GM12878 (cell line): ENCODE measurements around the gene SOX12. TPM values are rescaled to one million over a fixed set of nuclear protein-coding genes. Genes with fewer than 3 reads are reported as not detected.

Experiments used
- ATF2 ChIP-seq: IDR thresholded peaks from 2 replicates; pipeline ENCODE4 v1.6.1; 2012; ENCODE audit warnings: low read length, inconsistent platforms
- ATF7 ChIP-seq: fragments of 450-650 bp; IDR thresholded peaks from 2 replicates; pipeline ENCODE4 v1.6.1; 2016; ENCODE audit warnings: low read depth, mild to moderate bottlenecking
- CBX5 ChIP-seq: sonication (generic); IDR thresholded peaks from 2 replicates; pipeline ENCODE4 v1.6.1; 2016; ENCODE audit warnings: low read depth, moderate library complexity, mild to moderate bottlenecking, inconsistent platforms
- HCFC1 ChIP-seq: fragments of 150-350 bp; IDR thresholded peaks from 2 replicates; pipeline ENCODE4 v1.6.1; 2014; ENCODE audit warnings: low read length
- HDAC6 ChIP-seq: fragments of 200-600 bp; sonication (generic); IDR thresholded peaks from one replicate; pipeline ENCODE4 v1.8.0; 2017; ENCODE audit warnings: antibody characterized with exemption; ENCODE audit not compliant: unreplicated experiment
- HSF1 ChIP-seq: fragments of 150-350 bp; IDR thresholded peaks from 2 replicates; pipeline ENCODE4 v1.6.1; 2014; ENCODE audit warnings: mild to moderate bottlenecking, low read depth, low read length
- KAT2A ChIP-seq: conservative IDR thresholded peaks from 2 replicates; pipeline ENCODE4 v1.6.1; 2011; ENCODE audit warnings: low read depth, low read length; ENCODE audit not compliant: control insufficient read depth
- MEF2A ChIP-seq: IDR thresholded peaks from 2 replicates; pipeline ENCODE4 v1.6.1; 2011; ENCODE audit warnings: low read depth, mild to moderate bottlenecking, low read length, moderate library complexity; ENCODE audit not compliant: insufficient read depth
- MXI1 ChIP-seq: fragments of 150-350 bp; IDR thresholded peaks from 2 replicates; pipeline ENCODE4 v1.6.1; 2011; ENCODE audit warnings: low read depth, mild to moderate bottlenecking, inconsistent platforms, low read length, improper control_type of control experiment
- MYC ChIP-seq: IDR thresholded peaks from 2 replicates; pipeline ENCODE4 v1.6.1; 2011; ENCODE audit warnings: mild to moderate bottlenecking, low read length, moderate library complexity, inconsistent platforms; ENCODE audit not compliant: insufficient read depth, insufficient replicate concordance, insufficient read length, severe bottlenecking
- NKRF ChIP-seq: fragments of 450-650 bp; conservative IDR thresholded peaks from 2 replicates; pipeline ENCODE4 v1.6.1; 2017; ENCODE audit warnings: mild to moderate bottlenecking, moderate library complexity
- PKNOX1 ChIP-seq: fragments of 450-650 bp; IDR thresholded peaks from 2 replicates; pipeline ENCODE4 v1.6.1; 2016; ENCODE audit warnings: mild to moderate bottlenecking
- PML ChIP-seq: IDR thresholded peaks from 2 replicates; pipeline ENCODE4 v1.6.1; 2012; ENCODE audit warnings: low read length, inconsistent platforms
- POLR2A ChIP-seq: IDR thresholded peaks from 2 replicates; pipeline ENCODE4 v1.6.1; 2011; ENCODE audit warnings: low read depth, mild to moderate bottlenecking, low read length
- RFX5 ChIP-seq: IDR thresholded peaks from 2 replicates; pipeline ENCODE4 v1.6.1; 2011; ENCODE audit warnings: low read depth, low read length, improper control_type of control experiment
- RUNX3 ChIP-seq: IDR thresholded peaks from 2 replicates; pipeline ENCODE4 v1.6.1; 2012; ENCODE audit warnings: low read length, inconsistent platforms
- SIX5 ChIP-seq: IDR thresholded peaks from 2 replicates; pipeline ENCODE4 v1.6.1; 2011; ENCODE audit warnings: mild to moderate bottlenecking, low read depth, low read length, moderate library complexity; ENCODE audit not compliant: severe bottlenecking
- SREBF1 ChIP-seq: IDR thresholded peaks from 2 replicates; pipeline ENCODE4 v1.6.1; 2012; ENCODE audit warnings: mild to moderate bottlenecking, low read length
- SRF ChIP-seq, 2 experiments: IDR thresholded peaks; 2 replicates each; pipeline ENCODE4 v1.6.1; 2011; ENCODE audit warnings: low read depth in 2 of 2, low read length in 2 of 2, mild to moderate bottlenecking in 1 of 2, moderate library complexity in 1 of 2
- STAT1 ChIP-seq: fragments of 450-650 bp; conservative IDR thresholded peaks from 2 replicates; pipeline ENCODE4 v1.6.1; 2014; ENCODE audit warnings: antibody characterized with exemption, mild to moderate bottlenecking
- YY1 ChIP-seq: IDR thresholded peaks from 2 replicates; pipeline ENCODE4 v1.6.1; 2011; ENCODE audit warnings: low read depth, mild to moderate bottlenecking, low read length
- ZBTB33 ChIP-seq: fragments of 450-650 bp; IDR thresholded peaks from 2 replicates; pipeline ENCODE4 v1.6.1; 2017; ENCODE audit warnings: mild to moderate bottlenecking
- ZNF207 ChIP-seq: fragments of 450-650 bp; IDR thresholded peaks from 2 replicates; pipeline ENCODE4 v1.6.1; 2014; ENCODE audit warnings: antibody characterized with exemption, mild to moderate bottlenecking, borderline replicate concordance
- ZNF274 ChIP-seq: IDR thresholded peaks from one replicate; pipeline ENCODE4 v1.8.0; 2011; ENCODE audit not compliant: insufficient read length, insufficient read depth
- polyA plus RNA-seq, 11 experiments: library from polyadenylated mRNA; depleted of rRNA in 4 of 11; unstranded in 6 of 11; stranded (reverse) in 5 of 11; fragments of >200 nt; fragmentation: Nextera tagmentation in 4 of 11; fragmentation: Illumina TruSeq in 1 of 11; extraction: Ambion mirVana in 4 of 11; extraction: Trizol in 1 of 11; gene quantifications; 1 replicate in 1 of 11; 2 replicates in 10 of 11; pipeline versions ENCODE4 v1.2.1 to v1.2.3, GENCODE V29; 2011 to 2016; ENCODE audit warnings: inconsistent platforms in 2 of 11, missing spikeins in 2 of 11, low read depth in 1 of 11
- total RNA-seq, 4 experiments: library from RNA; depleted of rRNA in 3 of 4; stranded (reverse); fragments of >200 nt in 3 of 4; fragmentation: Illumina TruSeq in 1 of 4; extraction: Trizol in 1 of 4; gene quantifications; 2 replicates each; pipeline versions ENCODE4 v1.2.1 to v1.2.3, GENCODE V29; 2013 to 2021

Gene SOX12
- total and polyA plus RNA-seq, 10 of the 15 experiments (the other 5 are each of a cell fraction or from before 2014, with no cell fraction given) = 0.50 to 17.9 (median 1.4) TPM

- TF ChIP-seq PKNOX1 (no peak), STAT1 (no peak), SRF (IDR thresholded peaks at IDR 0.05; ENCODE audit: low read depth in 2 of 2, low read length in 2 of 2) (no peak), ZBTB33 (no peak), SREBF1 (no peak), POLR2A (peak; percentile 48), SIX5 (no peak), ATF2 (no peak), MYC (no peak), ZNF207 (no peak), HSF1 (no peak), HCFC1 (no peak), ATF7 (no peak), YY1 (no peak; the same call in 1 of the 2 replicates), MEF2A (no peak), KAT2A (no peak), RFX5 (peak; percentile 99), CBX5 (no peak), MXI1 (peak; percentile 33; the same call in 1 of the 2 replicates), NKRF (no peak; the same call in 1 of the 2 replicates), ZNF274 (no peak), PML (peak; percentile 56; the same call in 1 of the 2 replicates), RUNX3 (no peak; the same call in 1 of the 2 replicates), HDAC6 (no peak)
Measured at GRCh38 chr20:325045-325888, at the start of gene SOX12 (continued).
